HepG2 (cell line): Measurements from ENCODE around the gene IL27RA. TPM values are rescaled to one million over a fixed set of nuclear protein-coding genes. Genes with fewer than 3 reads are reported as not detected.
A peak's percentile ranks its signal among the peaks of the same experiment; 100 is the strongest.

Experiments
- ADNP ChIP-seq: sonication (generic); formaldehyde crosslinking; IDR thresholded peaks from 2 replicates; pipeline ENCODE4 v1.4.0; 2020; ENCODE audit warnings: missing genetic modification reagents
- ATRX ChIP-seq: sonication (generic); formaldehyde crosslinking; IDR thresholded peaks from 2 replicates; pipeline ENCODE4 v1.4.0; 2020; ENCODE audit warnings: missing genetic modification reagents, borderline replicate concordance
- BRD4 ChIP-seq: sonication (generic); formaldehyde crosslinking; IDR thresholded peaks from 2 replicates; pipeline ENCODE4 v1.4.0; 2020; ENCODE audit warnings: missing genetic modification reagents
- CREB1 ChIP-seq, 2 experiments: fragments of 450-650 bp in 1 of 2; IDR thresholded peaks; 2 replicates each; pipeline ENCODE4 v1.6.1; 2016 to 2017; ENCODE audit warnings: control low read depth in 1 of 2, mild to moderate bottlenecking in 1 of 2, missing compliant biosample characterization in 1 of 2, missing genetic modification characterization in 1 of 2
- FLYWCH1 ChIP-seq: sonication (generic); formaldehyde crosslinking; IDR thresholded peaks from 2 replicates; pipeline ENCODE4 v1.8.1; 2023; ENCODE audit warnings: mild to moderate bottlenecking, missing genetic modification reagents
- GABPA ChIP-seq, 2 experiments: IDR thresholded peaks; 2 replicates each; pipeline ENCODE4 v1.6.1; 2011 to 2016; ENCODE audit warnings: low read depth in 2 of 2, low read length in 1 of 2, missing biosample characterization in 1 of 2, missing genetic modification characterization in 1 of 2
- GABPB1 ChIP-seq: IDR thresholded peaks from 2 replicates; pipeline ENCODE4 v1.6.1; 2016; ENCODE audit warnings: mild to moderate bottlenecking, missing genetic modification reagents, moderate library complexity, missing compliant biosample characterization
- GZF1 ChIP-seq: sonication (generic); formaldehyde crosslinking; IDR thresholded peaks from 2 replicates; pipeline ENCODE4 v1.5.1; 2020; ENCODE audit warnings: mild to moderate bottlenecking, missing genetic modification reagents
- JUN ChIP-seq: sonication (generic); formaldehyde crosslinking; IDR thresholded peaks from 2 replicates; pipeline ENCODE4 v1.4.0; 2020; ENCODE audit warnings: mild to moderate bottlenecking, missing genetic modification reagents
- KDM5A ChIP-seq: fragments of 200-600 bp; sonication (generic); IDR thresholded peaks from 2 replicates; pipeline ENCODE4 v1.7.0; 2018; ENCODE audit warnings: antibody characterized with exemption, mild to moderate bottlenecking, low read length, borderline replicate concordance
- RCOR2 ChIP-seq: IDR thresholded peaks from 2 replicates; pipeline ENCODE4 v1.6.1; 2016; ENCODE audit warnings: missing biosample characterization, missing genetic modification reagents
- SRY ChIP-seq: sonication (generic); formaldehyde crosslinking; IDR thresholded peaks from 2 replicates; pipeline ENCODE4 v1.8.0; 2022; ENCODE audit warnings: mild to moderate bottlenecking, missing genetic modification reagents
- TBL1XR1 ChIP-seq: fragments of 150-350 bp; IDR thresholded peaks from 2 replicates; pipeline ENCODE4 v1.6.1; 2014; ENCODE audit warnings: borderline replicate concordance, low read length; ENCODE audit not compliant: partially characterized antibody
- THAP11 ChIP-seq: IDR thresholded peaks from 2 replicates; pipeline ENCODE4 v1.6.1; 2016; ENCODE audit warnings: missing biosample characterization, missing genetic modification reagents
- ZFAT ChIP-seq: sonication (generic); formaldehyde crosslinking; conservative IDR thresholded peaks from 2 replicates; pipeline ENCODE4 v1.8.1; 2023; ENCODE audit warnings: missing genetic modification reagents, inconsistent platforms
- ZFP36L2 ChIP-seq: sonication (generic); formaldehyde crosslinking; IDR thresholded peaks from 2 replicates; pipeline ENCODE4 v1.4.0; 2020; ENCODE audit warnings: missing genetic modification reagents
- ZFP41 ChIP-seq: sonication (generic); formaldehyde crosslinking; IDR thresholded peaks from 2 replicates; pipeline ENCODE4 v1.4.0; 2020; ENCODE audit warnings: mild to moderate bottlenecking, missing genetic modification reagents, borderline replicate concordance
- ZHX2 ChIP-seq, 2 experiments: sonication (generic) in 1 of 2; formaldehyde crosslinking in 1 of 2; IDR thresholded peaks; 2 replicates each; pipeline versions ENCODE4 v1.6.1 to v1.9.0; 2014 to 2022; ENCODE audit warnings: antibody characterized with exemption in 1 of 2, borderline replicate concordance in 1 of 2, inconsistent platforms in 1 of 2, low read depth in 1 of 2, missing genetic modification reagents in 1 of 2
- ZNF253 ChIP-seq: sonication (generic); formaldehyde crosslinking; IDR thresholded peaks from 2 replicates; pipeline ENCODE4 v1.8.0; 2022; ENCODE audit warnings: mild to moderate bottlenecking, missing genetic modification reagents, borderline replicate concordance
- ZNF329 ChIP-seq: sonication (generic); formaldehyde crosslinking; IDR thresholded peaks from 2 replicates; pipeline ENCODE4 v1.9.0; 2021; ENCODE audit warnings: low read depth, mild to moderate bottlenecking, missing genetic modification reagents
- ZNF331 ChIP-seq: sonication (generic); formaldehyde crosslinking; IDR thresholded peaks from 2 replicates; pipeline ENCODE4 v1.4.0; 2020; ENCODE audit warnings: missing genetic modification reagents
- ZNF382 ChIP-seq: sonication (generic); formaldehyde crosslinking; IDR thresholded peaks from 2 replicates; pipeline ENCODE4 v1.5.0; 2020; ENCODE audit warnings: missing genetic modification reagents, mild to moderate bottlenecking, borderline replicate concordance
- ZNF496 ChIP-seq: sonication (generic); formaldehyde crosslinking; IDR thresholded peaks from 2 replicates; pipeline ENCODE4 v1.8.1; 2023; ENCODE audit warnings: mild to moderate bottlenecking, moderate library complexity, missing genetic modification reagents; ENCODE audit not compliant: insufficient replicate concordance
- ZNF569 ChIP-seq: sonication (generic); formaldehyde crosslinking; IDR thresholded peaks from 2 replicates; pipeline ENCODE4 v1.5.0; 2020; ENCODE audit warnings: mild to moderate bottlenecking, missing genetic modification reagents, moderate library complexity, borderline replicate concordance
- ZNF572 ChIP-seq: sonication (generic); formaldehyde crosslinking; IDR thresholded peaks from 2 replicates; pipeline ENCODE4 v1.5.1; 2020; ENCODE audit warnings: mild to moderate bottlenecking, missing genetic modification reagents
- ZNF644 ChIP-seq: IDR thresholded peaks from 2 replicates; pipeline ENCODE4 v1.6.1; 2016; ENCODE audit warnings: low read depth
- ZNF713 ChIP-seq: sonication (generic); formaldehyde crosslinking; IDR thresholded peaks from 2 replicates; pipeline ENCODE4 v1.4.0; 2020; ENCODE audit warnings: mild to moderate bottlenecking, missing genetic modification reagents
- polyA plus RNA-seq, 8 experiments: library from polyadenylated mRNA; depleted of rRNA in 3 of 8; stranded (reverse) in 7 of 8; unstranded in 1 of 8; fragments of >200 nt; fragmentation: Illumina TruSeq in 4 of 8; extraction: Trizol in 4 of 8; gene quantifications; 2 replicates each; pipeline versions ENCODE4 v1.2.1 to v1.2.3, GENCODE V29; 2011 to 2016; ENCODE audit warnings: low read depth in 4 of 8, missing spikeins in 1 of 8, mixed read lengths in 1 of 8; ENCODE audit not compliant: insufficient read depth in 1 of 8
- total RNA-seq, 5 experiments: library from RNA; depleted of rRNA; stranded (reverse); fragments of >200 nt; fragmentation: Illumina TruSeq; extraction: Trizol; gene quantifications; 2 replicates each; pipeline ENCODE4 v1.2.3, GENCODE V29; 2016; ENCODE audit warnings: low read depth in 1 of 5

The IL27RA gene
- total and polyA plus RNA-seq, 2 of the 13 experiments (the other 11 are each of a cell fraction or from before 2014, with no cell fraction given) = 3.5 to 8.1 TPM

- TF ChIP-seq GABPA (IDR thresholded peaks at IDR 0.05; ENCODE audit: low read depth, low read length) = no peak
- no peak for TF ChIP-seq GABPA (CRISPR knock-in tag; IDR thresholded peaks at IDR 0.05; ENCODE audit: low read depth)
- TF ChIP-seq JUN = no peak
- no peak for TF ChIP-seq ZNF569 (CRISPR knock-in tag)
- no peak for TF ChIP-seq ZNF572 (CRISPR knock-in tag)
- TF ChIP-seq ZHX2 (IDR thresholded peaks at IDR 0.05; ENCODE audit: low read depth) = no peak
- TF ChIP-seq ZHX2 (CRISPR knock-in tag; IDR thresholded peaks at IDR 0.05; ENCODE audit: borderline replicate concordance) = no peak
- TF ChIP-seq ZNF644 (CRISPR knock-in tag) = no peak
- TF ChIP-seq SRY (CRISPR knock-in tag) = no peak
- TF ChIP-seq FLYWCH1 (CRISPR knock-in tag) = no peak
- TF ChIP-seq TBL1XR1 = no peak
- peak; percentile 36; the same call in 1 of the 2 replicates for TF ChIP-seq ZNF331
- no peak for TF ChIP-seq ZNF329 (CRISPR knock-in tag)
- TF ChIP-seq ZNF382 (CRISPR knock-in tag) = no peak
- no peak for TF ChIP-seq RCOR2 (CRISPR knock-in tag)
- TF ChIP-seq KDM5A = no peak
- no peak for TF ChIP-seq ZNF496 (CRISPR knock-in tag)
- TF ChIP-seq ATRX (CRISPR knock-in tag) = no peak
- TF ChIP-seq BRD4 (CRISPR knock-in tag) = no peak
- no peak for TF ChIP-seq ZFP41 (CRISPR knock-in tag)
- TF ChIP-seq ADNP (CRISPR knock-in tag) = no peak
- TF ChIP-seq THAP11 (CRISPR knock-in tag) = no peak
- no peak for TF ChIP-seq GABPB1 (CRISPR knock-in tag)
- no peak for TF ChIP-seq ZFP36L2
- no peak for TF ChIP-seq GZF1 (CRISPR knock-in tag)
- TF ChIP-seq ZFAT (CRISPR knock-in tag) = no peak
- TF ChIP-seq ZNF253 (CRISPR knock-in tag) = no peak
- no peak for TF ChIP-seq CREB1 (IDR thresholded peaks at IDR 0.05)
- no peak for TF ChIP-seq CREB1 (CRISPR knock-in tag; IDR thresholded peaks at IDR 0.05)
- TF ChIP-seq ZNF713 (CRISPR knock-in tag) = no peak
These were observed 29.7 kb downstream of the IL27RA start (continued) for GRCh38 chr19:14061081-14061749.
